ENCODE results near the gene EPB42.

DNA sequence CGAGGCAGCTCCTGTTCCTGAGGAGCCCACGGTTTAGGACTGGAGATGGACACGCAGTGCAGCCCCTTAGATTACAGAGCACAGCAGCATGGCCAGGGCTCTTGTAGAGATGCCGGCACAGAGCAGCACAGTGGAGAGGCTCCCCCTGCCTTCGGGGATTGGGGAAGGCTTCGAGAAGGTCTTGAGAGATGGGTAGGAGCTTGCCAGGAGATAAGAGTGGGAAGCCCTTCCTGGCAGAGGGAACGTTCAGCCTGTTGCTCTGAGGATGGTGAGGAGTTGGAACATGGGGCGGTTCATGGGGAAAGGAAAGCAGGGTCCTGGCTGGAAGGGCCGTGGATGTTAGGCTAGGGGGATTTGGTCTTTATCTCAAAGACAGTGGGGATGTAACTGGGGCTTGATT, 10.0 kb downstream of the EPB42 start:
- TF ChIP-seq CTCF (IDR thresholded peaks at IDR 0.05) (no peak), POLR2A (IDR thresholded peaks at IDR 0.05) (no peak)

Data from thyroid gland (tissue), 4 donors.